ENCODE measurements around the gene FSTL4.
"Not testable (repeated sequence)": the region's sequence is repeated elsewhere in the genome, so short reads cannot be mapped to it uniquely, and the experiment has no call there.

FSTL4 gene

DNA sequence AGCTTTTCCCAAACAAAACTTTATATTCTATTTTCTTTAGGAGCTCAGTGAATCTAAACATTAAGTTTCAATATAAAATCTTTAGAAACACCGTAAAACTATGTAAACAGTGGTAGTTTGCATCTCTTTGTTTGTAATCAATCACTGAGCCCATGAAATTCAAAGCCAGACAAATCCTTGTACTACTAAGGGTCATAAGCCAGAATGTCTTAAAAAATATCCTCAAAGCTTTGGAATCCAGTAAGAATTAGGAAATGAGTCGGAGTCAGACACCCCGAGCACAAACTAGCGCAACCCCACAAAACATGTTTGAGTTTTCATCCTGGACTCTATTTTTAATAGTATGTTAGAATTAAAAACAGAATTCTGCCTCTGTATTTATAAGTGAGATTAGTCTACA is 406.7 kb downstream of the FSTL4 start:
- no peak for DNase-seq

DNA sequence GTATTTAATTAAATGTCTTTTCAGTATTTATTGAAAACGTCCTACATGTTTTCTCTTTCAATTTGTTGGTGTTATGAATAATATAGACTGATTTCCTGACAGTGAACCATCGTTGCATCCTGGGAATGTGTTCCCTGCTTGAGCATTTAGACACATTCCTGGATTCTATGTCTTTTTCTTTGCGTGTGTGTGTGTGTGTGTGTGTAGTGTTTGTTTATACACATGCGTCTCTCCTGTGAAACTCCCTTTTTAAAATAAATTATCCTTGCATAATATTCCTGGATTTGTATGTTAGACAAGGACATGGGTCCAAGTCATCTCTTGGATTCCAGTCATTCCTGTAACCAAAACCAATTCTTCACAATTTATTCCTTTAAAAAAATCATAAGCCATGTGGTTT is 407.1 kb downstream of the FSTL4 start:
- peak; percentile 37 for DNase-seq

GRCh38 chr5:133203317-133204305 is 408.7 kb downstream of the FSTL4 start:
- no peak for DNase-seq

DNA sequence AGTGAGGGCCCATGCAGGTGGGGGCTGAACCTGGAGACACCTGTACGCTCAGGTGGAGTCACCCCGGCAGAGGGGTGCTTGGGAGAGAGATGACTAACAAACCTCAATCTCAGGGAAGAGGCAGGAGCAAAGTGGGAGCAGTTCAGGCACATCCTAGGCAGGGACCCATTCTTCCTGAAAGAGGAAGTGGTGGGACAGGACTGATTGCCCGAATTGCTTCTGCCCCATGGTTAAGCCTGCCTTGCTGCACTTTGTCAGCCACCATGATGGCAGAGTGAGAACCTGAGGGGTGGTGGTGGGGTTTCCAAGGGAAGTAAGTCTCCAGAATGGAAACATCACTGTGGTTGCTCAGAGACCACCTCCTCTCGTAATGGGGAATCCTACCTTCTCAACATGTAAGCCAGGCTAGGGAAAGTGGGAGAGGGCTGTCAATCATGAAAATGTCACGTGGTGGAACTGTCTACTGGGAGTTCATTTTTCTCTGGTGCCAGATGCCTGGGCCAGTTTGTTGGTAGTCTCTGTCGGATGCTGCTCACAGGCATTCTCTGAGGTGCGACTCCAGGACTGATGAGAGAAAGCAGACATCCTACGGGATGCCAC is 410.2 kb downstream of the FSTL4 start:
- DNase-seq = no peak

DNA sequence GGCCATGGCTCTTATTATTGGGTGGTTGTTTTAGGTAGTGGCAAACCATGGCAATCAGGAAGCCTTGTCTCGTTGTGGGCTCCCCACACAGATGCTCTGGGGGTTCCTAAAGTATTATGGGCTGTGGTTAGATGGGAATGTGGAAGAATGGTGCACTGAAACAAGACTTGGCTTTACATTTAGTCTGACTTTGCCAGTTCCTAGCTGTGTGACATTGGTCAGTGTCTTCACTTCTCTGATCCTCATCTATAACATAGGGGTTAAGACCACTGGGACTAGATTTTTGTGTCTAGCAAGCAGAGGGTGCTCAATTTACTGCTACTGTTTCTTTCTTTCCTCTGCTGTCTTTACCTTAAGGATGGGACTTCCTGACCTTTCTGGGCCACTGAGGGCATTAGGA is 411.0 kb downstream of the FSTL4 start:
- DNase-seq = no peak

DNA sequence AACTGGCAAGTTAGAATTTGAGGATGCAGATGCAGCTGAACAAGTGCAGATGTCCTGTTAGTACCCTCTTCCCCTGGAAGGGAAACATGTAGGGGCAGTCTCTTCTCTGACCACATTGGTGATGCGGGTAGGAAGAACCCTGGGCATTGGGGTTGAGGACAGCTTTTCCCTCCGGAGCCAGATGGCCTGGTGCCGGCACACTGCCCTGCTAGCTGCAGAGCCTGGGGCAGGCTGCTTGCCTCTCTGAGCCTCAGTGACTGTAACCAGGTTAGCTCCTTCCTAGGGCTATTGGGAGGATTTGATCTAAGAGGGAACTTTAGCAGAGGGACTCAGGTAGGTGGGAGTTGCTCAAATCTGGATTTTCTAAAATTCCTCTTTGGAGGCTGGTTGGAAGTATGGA is 412.1 kb downstream of the FSTL4 start:
- DNase-seq = no peak

GRCh38 chr5:133199417-133200178 is 412.7 kb downstream of the FSTL4 start:
- DNase-seq = no peak

DNA sequence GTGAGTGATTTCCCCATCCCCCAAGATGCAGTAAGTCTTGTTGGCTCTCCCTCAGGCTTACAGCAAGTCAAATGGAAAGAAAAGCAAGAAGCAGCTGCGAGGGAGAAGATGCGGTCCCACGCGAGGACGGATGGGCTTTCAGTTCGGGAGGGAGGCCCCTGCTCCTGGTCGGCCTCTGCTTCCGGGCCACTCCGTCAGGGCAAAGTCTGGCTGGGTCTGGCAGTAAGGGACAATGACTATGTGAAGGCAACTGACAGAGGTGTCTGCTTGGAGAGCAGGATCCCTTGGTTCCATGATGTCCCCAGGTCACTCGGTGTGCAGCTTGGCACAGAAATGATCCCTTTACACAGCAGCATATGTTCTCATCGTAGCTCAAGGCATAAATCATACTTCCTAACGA is 413.8 kb downstream of the FSTL4 start:
- no peak for DNase-seq

DNA sequence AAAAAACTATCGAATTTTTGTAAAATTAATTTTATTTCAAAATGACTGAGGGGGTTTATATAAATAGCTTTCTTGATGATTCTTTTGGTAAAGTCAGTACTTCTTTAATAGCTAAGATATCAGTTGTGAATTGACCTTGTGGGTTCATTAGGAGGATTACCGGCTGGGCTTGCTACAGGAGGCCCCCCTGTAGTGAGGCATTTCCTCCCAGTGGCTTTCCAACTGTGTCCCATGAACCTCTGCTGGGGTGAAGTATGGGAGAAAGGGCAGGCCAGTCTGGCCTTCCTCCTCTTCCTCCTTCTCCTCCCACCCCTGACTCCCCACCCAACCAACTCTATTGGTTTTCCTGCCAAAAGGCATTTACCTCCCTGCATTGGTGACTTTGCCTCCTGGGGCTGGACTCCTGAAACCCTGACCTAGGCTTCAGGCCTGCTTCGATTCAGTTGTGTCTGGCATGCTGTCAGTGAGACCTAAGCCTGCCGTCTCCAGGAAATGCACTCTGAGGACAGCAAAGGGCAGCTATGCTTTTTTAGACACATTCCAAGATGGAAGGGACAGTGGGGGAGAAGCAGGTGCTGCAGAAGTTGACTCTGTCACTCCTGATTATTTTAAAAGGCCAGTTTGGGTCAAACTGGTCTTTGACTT is 415.8 kb downstream of the FSTL4 start:
- no peak for DNase-seq

- no peak for DNase-seq
Observed at GRCh38 chr5:133195250-133195649, 417.1 kb downstream of the FSTL4 start.

DNA sequence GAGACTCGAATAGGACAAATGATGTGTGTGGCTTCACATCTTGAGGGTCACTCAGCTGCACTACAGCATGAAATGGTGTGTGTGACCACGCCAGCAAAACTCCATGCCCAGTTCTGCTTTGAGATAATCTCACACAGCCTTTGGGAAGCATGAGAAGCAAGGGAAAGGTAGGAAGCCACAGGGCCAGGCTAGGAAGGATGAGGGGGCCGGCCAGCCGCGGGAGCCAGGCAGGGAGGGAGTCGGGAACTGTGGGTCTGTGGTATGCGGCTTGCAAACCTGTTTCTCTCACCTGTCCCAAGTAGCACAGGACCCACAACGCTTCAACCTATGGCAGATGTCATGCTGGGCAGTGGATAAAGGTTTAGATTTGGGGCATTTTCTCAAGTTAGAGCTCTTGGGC is 418.5 kb downstream of the FSTL4 start:
- no peak for DNase-seq

- DNase-seq = no peak
Observed at GRCh38 chr5:133192716-133193115, 419.6 kb downstream of the FSTL4 start.

GRCh38 chr5:133189881-133190280 is 422.5 kb downstream of the FSTL4 start:
- DNase-seq = no peak

- no peak for DNase-seq
Observed at GRCh38 chr5:133179405-133179804, 432.9 kb downstream of the FSTL4 start.

DNA sequence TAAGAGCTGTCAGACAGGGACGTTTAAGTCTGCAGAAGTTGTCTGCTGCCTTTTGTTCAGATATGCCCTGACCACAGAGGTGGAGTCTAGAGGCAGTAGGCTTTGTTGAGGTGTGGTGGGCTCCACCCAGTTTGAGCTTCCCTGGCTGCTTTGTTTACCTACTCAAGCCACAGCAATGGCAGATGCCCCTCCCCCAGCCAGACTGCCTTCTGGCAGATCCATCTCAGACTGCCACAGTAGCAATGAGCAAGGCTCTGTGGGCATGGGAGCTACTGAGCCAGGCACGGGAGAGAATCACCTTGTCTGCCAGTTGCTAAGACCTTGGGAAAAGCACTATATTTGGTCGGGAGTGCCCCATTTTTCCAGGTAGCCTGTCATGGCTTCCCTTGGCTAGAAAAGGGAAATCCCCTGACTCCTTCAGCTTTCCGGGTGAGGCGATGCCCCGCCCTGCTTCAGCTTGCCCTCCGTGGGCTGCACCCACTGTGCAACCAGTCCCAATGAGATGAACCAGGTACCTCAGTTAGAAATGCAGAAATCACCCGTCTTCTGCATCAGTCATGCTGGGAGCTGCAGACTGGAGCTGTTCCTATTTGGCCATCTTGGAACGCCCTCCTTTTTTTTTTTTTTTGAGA is 441.5 kb downstream of the FSTL4 start:
- not testable (repeated sequence) for DNase-seq

GRCh38 chr5:133164759-133165158 is 447.6 kb downstream of the FSTL4 start:
- DNase-seq = no peak

GRCh38 chr5:133163839-133164238 is 448.5 kb downstream of the FSTL4 start:
- no peak for DNase-seq

DNA sequence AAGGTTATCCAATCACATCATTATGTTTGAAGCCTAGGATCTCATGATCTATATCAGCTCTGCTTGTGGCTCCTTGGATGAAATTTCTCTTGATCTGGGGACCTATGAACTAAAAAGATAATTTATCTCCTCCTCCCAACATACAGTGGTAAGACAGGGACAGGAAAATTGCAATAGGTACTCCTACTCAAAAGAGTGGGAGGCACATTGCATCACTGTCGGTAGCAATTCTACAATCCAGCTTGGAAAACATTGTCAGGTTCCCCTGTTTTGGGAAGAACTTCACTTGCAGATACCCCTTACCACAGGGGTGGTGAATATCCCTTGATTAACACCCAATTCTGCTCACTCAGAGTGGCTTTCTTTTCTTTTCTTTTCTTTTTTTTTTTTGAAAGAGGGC is 452.8 kb downstream of the FSTL4 start:
- DNase-seq = no peak

GRCh38 chr5:133155326-133155969 is 456.9 kb downstream of the FSTL4 start:
- no peak for DNase-seq

GRCh38 chr5:133154274-133155075 is 457.9 kb downstream of the FSTL4 start:
- DNase-seq = no peak
